ENCODE results near the gene USP12. TPM values are rescaled to one million over a fixed set of nuclear protein-coding genes. Genes with fewer than 3 reads are reported as not detected.

Gene USP12
- total RNA-seq, 6 donors from 2014 or later, result 11.9 to 78.8 (median 30.5) TPM

GRCh38 chr13:27166313-27166712, 5.3 kb downstream of the USP12 start:
- Histone ChIP-seq H3K27me3 (no peaks in the 10 kb centered on the region), H3K4me3 (no peak overlapping the region), H3K36me3 (no peaks in the 10 kb centered on the region), H3K4me1 (peaks cover 46 to 63% (median 48%) of the 10 kb centered on the region in 4 donors), H3K9me3 (no peaks in the 10 kb centered on the region), H3K27ac (peak overlapping the region in 1 of 4 donors; percentile 2)
- TF ChIP-seq CTCF (IDR thresholded peaks at IDR 0.05) (no peak), EP300 (IDR thresholded peaks at IDR 0.05) (no peak), POLR2AphosphoS5 (IDR thresholded peaks at IDR 0.05) (no peak), POLR2A (IDR thresholded peaks at IDR 0.05) (no peak)
- DNase-seq, result no peak
- no peak for ATAC-seq (ENCODE audit: low FRiP score in 2 of 2)
- 87 to 100% methylated on average over 1 of the region's 1 CpG for WGBS, 2 donors

- ATAC-seq (ENCODE audit: low FRiP score in 2 of 2), result no peak
- no peak for TF ChIP-seq POLR2AphosphoS5 (IDR thresholded peaks at IDR 0.05)
- no peak for TF ChIP-seq CTCF (IDR thresholded peaks at IDR 0.05)
- no peak for TF ChIP-seq EP300 (IDR thresholded peaks at IDR 0.05)
- H3K4me1 ChIP-seq, result peaks cover 18 to 33% (median 18%) of the 10 kb centered on the region in 4 donors
- no peaks in the 10 kb centered on the region for H3K27me3 ChIP-seq
- H3K4me3 ChIP-seq, result no peak overlapping the region
- no peaks in the 10 kb centered on the region for H3K9me3 ChIP-seq
- no peaks in the 10 kb centered on the region for H3K36me3 ChIP-seq
- H3K27ac ChIP-seq, result no peak overlapping the region
- DNase-seq, result no peak
- 73 to 76% methylated on average over 5 of the region's 5 CpGs for WGBS, 2 donors
Measured at GRCh38 chr13:27161980-27162379, 9.6 kb downstream of the USP12 start.

GRCh38 chr13:27161423-27161822, 10.2 kb downstream of the USP12 start:
- TF ChIP-seq EP300 (IDR thresholded peaks at IDR 0.05), result no peak
- no peak for TF ChIP-seq POLR2AphosphoS5 (IDR thresholded peaks at IDR 0.05)
- no peak for TF ChIP-seq POLR2A (IDR thresholded peaks at IDR 0.05)
- no peak for TF ChIP-seq CTCF (IDR thresholded peaks at IDR 0.05)
- H3K9me3 ChIP-seq, result no peaks in the 10 kb centered on the region
- no peaks in the 10 kb centered on the region for H3K27me3 ChIP-seq
- no peak overlapping the region for H3K4me3 ChIP-seq
- no peaks in the 10 kb centered on the region for H3K36me3 ChIP-seq
- ATAC-seq (ENCODE audit: low FRiP score in 2 of 2), result no peak
- no peak for DNase-seq
- H3K27ac ChIP-seq, result no peak overlapping the region
- peaks cover 12 to 29% (median 13%) of the 10 kb centered on the region in 4 donors for H3K4me1 ChIP-seq
- 62 to 73% methylated on average over 2 of the region's 2 CpGs for WGBS, 2 donors

- Histone ChIP-seq H3K27ac (no peak overlapping the region), H3K36me3 (no peaks in the 10 kb centered on the region), H3K4me1 (peaks cover 6 to 27% (median 8%) of the 10 kb centered on the region in 4 donors), H3K27me3 (no peaks in the 10 kb centered on the region), H3K9me3 (no peaks in the 10 kb centered on the region), H3K4me3 (no peak overlapping the region)
- DNase-seq (no peak), ATAC-seq (ENCODE audit: low FRiP score in 2 of 2) (no peak)
- TF ChIP-seq POLR2AphosphoS5 (IDR thresholded peaks at IDR 0.05) (no peak), CTCF (IDR thresholded peaks at IDR 0.05) (no peak), POLR2A (IDR thresholded peaks at IDR 0.05) (no peak), EP300 (IDR thresholded peaks at IDR 0.05) (no peak)
- 89 to 92% methylated on average over 9 of the region's 9 CpGs for WGBS, 2 donors
Measured at GRCh38 chr13:27160657-27161295, 10.8 kb downstream of the USP12 start.
